ENCODE data around the gene TBX1. TPM values are rescaled to one million over a fixed set of nuclear protein-coding genes. Genes with fewer than 3 reads are reported as not detected.

TBX1 gene
- total and polyA plus RNA-seq, 2 of the 13 experiments (the other 11 are each of a cell fraction or from before 2014, with no cell fraction given), result not detected

GRCh38 chr22:19728836-19729235 lies 31.7 kb upstream of the TBX1 start:
- no peak overlapping the region for H3K9ac ChIP-seq (ENCODE audit: insufficient read depth, low read depth, low read length)
- H3K36me3 ChIP-seq (replicated peaks in 1 of 2; ENCODE audit: control insufficient read depth in 1 of 2, insufficient read depth in 2 of 2, low read length in 2 of 2), result no peaks in the 10 kb centered on the region
- no peaks in the 10 kb centered on the region for H3K9me3 ChIP-seq (ENCODE audit: low read length)
- peaks cover 7 to 65% of the 10 kb centered on the region in 2 experiments; a peak in 4 of 5 replicates for H3K27me3 ChIP-seq (ENCODE audit: control insufficient read depth in 1 of 2, insufficient read depth in 2 of 2, low read length in 2 of 2)
- H3K79me2 ChIP-seq (ENCODE audit: insufficient read depth, low read length), result no peaks in the 10 kb centered on the region
- no peak for ATAC-seq
- intact Hi-C loops (cut with micrococcal nuclease; ENCODE audit: unreplicated experiment), result no loop called here
- ChIA-PET CTCF (ENCODE audit: low intra/inter-chr PET ratio, low total read pairs) (no interaction called here), POLR2A (no interaction called here)
- no peak for FAIRE-seq
- H3K4me1 ChIP-seq (ENCODE audit: insufficient read depth, low read length), result peaks cover 36% of the 10 kb centered on the region
- no peak for DNase-seq (ENCODE audit: low spot score)
- no peak overlapping the region for H3K4me3 ChIP-seq (replicated peaks in 1 of 3; ENCODE audit: insufficient read depth in 1 of 3, low read depth in 2 of 3, low read length in 3 of 3)
- no peak overlapping the region for H3K4me2 ChIP-seq (ENCODE audit: low read depth, low read length)
- H4K20me1 ChIP-seq (ENCODE audit: insufficient read depth, low read length), result no peaks in the 10 kb centered on the region
- H3K27ac ChIP-seq (ENCODE audit: extremely low read length, insufficient read depth, low read length), result no peak overlapping the region
- WGBS (ENCODE audit: low lambda C conversion rate), result 0% methylated on average over 3 of the region's 10 CpGs
- no peak overlapping the region for H2AFZ ChIP-seq (ENCODE audit: low read length)
- BruUV-seq (replicated peaks), result no TSS peak
- in situ Hi-C loops (cut with HindIII; ENCODE audit: extremely low pct_ligation_motif_present, low pct_unique_long_range_greater_than_20kb), result no loop called here
- TF ChIP-seq GZF1 (CRISPR knock-in tag; IDR thresholded peaks at IDR 0.05) (no peak), PAXIP1 (CRISPR knock-in tag; conservative IDR thresholded peaks at IDR 0.05) (no peak), ZNF17 (CRISPR knock-in tag; IDR thresholded peaks at IDR 0.05) (no peak), THAP9 (CRISPR knock-in tag; IDR thresholded peaks at IDR 0.05; ENCODE audit: borderline replicate concordance) (no peak), ELF1 (CRISPR knock-in tag; IDR thresholded peaks at IDR 0.05) (no peak), ZC3H4 (CRISPR knock-in tag; IDR thresholded peaks at IDR 0.05; ENCODE audit: borderline replicate concordance) (no peak), ZNF34 (CRISPR knock-in tag; IDR thresholded peaks at IDR 0.05; ENCODE audit: borderline replicate concordance) (no peak), ATF4 (CRISPR knock-in tag; IDR thresholded peaks at IDR 0.05) (no peak), TCF12 (IDR thresholded peaks at IDR 0.05) (no peak), TCF12 (CRISPR knock-in tag; IDR thresholded peaks at IDR 0.05) (no peak), IKZF5 (CRISPR knock-in tag; IDR thresholded peaks at IDR 0.05) (no peak), ZNF589 (CRISPR knock-in tag; conservative IDR thresholded peaks at IDR 0.05) (no peak), ZMYM2 (CRISPR knock-in tag; IDR thresholded peaks at IDR 0.05) (no peak), ZFAT (CRISPR knock-in tag; conservative IDR thresholded peaks at IDR 0.05) (no peak), PHF5A (CRISPR knock-in tag; IDR thresholded peaks at IDR 0.05; ENCODE audit: low read depth, unreplicated experiment) (no peak), ZNF691 (CRISPR knock-in tag; IDR thresholded peaks at IDR 0.05; ENCODE audit: borderline replicate concordance, low read depth) (no peak)
